B cell (primary cell): ENCODE results near the gene EIF4G1. TPM values are rescaled to one million over a fixed set of nuclear protein-coding genes. Genes with fewer than 3 reads are reported as not detected.

ENCODE experiments used
- ATAC-seq: fragments of 200-7000 bp; cut with Tn5 transposase; one replicate; pipeline ENCODE4 v1.10.0; 2021; ENCODE audit warnings: low read depth, mild to moderate bottlenecking, moderate number of reproducible peaks, moderate library complexity
- CTCF ChIA-PET: fragments of 350-600 bp; sonication (Branson Sonifier 250); formaldehyde crosslinking; loops from one replicate; lab custom pipeline; 2021; ENCODE audit warnings: antibody characterized with exemption, inconsistent platforms; lab: Charles Lee
- POLR2A ChIA-PET: fragments of 350-600 bp; sonication (Branson Sonifier 250); formaldehyde crosslinking; loops from one replicate; lab custom pipeline; 2021; ENCODE audit warnings: antibody characterized with exemption; lab: Charles Lee
- DNase-seq: peaks from one replicate; pipeline ENCODE4 v3.0.0; 2013
- H2AFZ ChIP-seq: 2 replicates; pipeline ENCODE4 v1.6.1; 2012; ENCODE audit warnings: mild to moderate bottlenecking, low read depth, low read length; ENCODE audit not compliant: insufficient read depth, poor library complexity, severe bottlenecking
- H3K27ac ChIP-seq, 2 donors: 1 replicate in 1 of 2; 2 replicates in 1 of 2; pipeline ENCODE4 v1.5.1; 2012 to 2013; ENCODE audit warnings: low read length in 2 of 2, mild to moderate bottlenecking in 2 of 2, moderate library complexity in 1 of 2
- H3K27me3 ChIP-seq, 4 experiments: fragments of 200-600 bp in 1 of 4; sonication (generic) in 1 of 4; replicated peaks in 1 of 4; 1 replicate in 2 of 4; 2 replicates in 2 of 4; pipeline versions ENCODE4 v1.6.1 to v1.7.0; 2013 to 2016; ENCODE audit warnings: low read length in 3 of 4, mild to moderate bottlenecking in 2 of 4, mixed read lengths in 1 of 4, moderate library complexity in 1 of 4; ENCODE audit not compliant: insufficient read depth in 4 of 4, control insufficient read depth in 3 of 4; ENCODE audit errors: control extremely low read depth in 1 of 4
- H3K36me3 ChIP-seq, 2 experiments: replicated peaks in 1 of 2; 1 replicate in 1 of 2; 2 replicates in 1 of 2; pipeline versions ENCODE4 v1.6.1 to v1.7.1; 2013; ENCODE audit warnings: low read length in 1 of 2; ENCODE audit not compliant: insufficient read depth in 2 of 2, control insufficient read depth in 1 of 2; ENCODE audit errors: control extremely low read depth in 1 of 2, extremely low read depth in 1 of 2
- H3K4me1 ChIP-seq, 2 donors: fragments of 200-600 bp in 1 of 2; sonication (generic) in 1 of 2; 1 replicate in 1 of 2; 2 replicates in 1 of 2; pipeline versions ENCODE4 v1.5.1 to v1.6.1; 2013 to 2017; ENCODE audit warnings: low read length in 2 of 2; ENCODE audit not compliant: control insufficient read depth in 2 of 2, insufficient read depth in 2 of 2
- H3K4me2 ChIP-seq: replicated peaks from 2 replicates; pipeline ENCODE3; 2012; ENCODE audit warnings: mild to moderate bottlenecking, low read depth, low read length; ENCODE audit not compliant: poor library complexity, severe bottlenecking
- H3K4me3 ChIP-seq, 5 experiments: fragments of 200-600 bp in 1 of 5; sonication (generic) in 1 of 5; 1 replicate in 3 of 5; 2 replicates in 2 of 5; pipeline versions ENCODE4 v1.5.1 to v1.7.0; 2011 to 2016; ENCODE audit warnings: low read length in 4 of 5, mild to moderate bottlenecking in 4 of 5, low read depth in 2 of 5, control low read depth in 1 of 5, moderate library complexity in 1 of 5; ENCODE audit not compliant: insufficient read depth in 1 of 5; ENCODE audit errors: control extremely low read depth in 1 of 5, extremely low read depth in 1 of 5
- H3K79me2 ChIP-seq: fragments of 200-600 bp; sonication (generic); one replicate; pipeline ENCODE4 v1.6.0; 2016; ENCODE audit warnings: low read length; ENCODE audit not compliant: control insufficient read depth, insufficient read depth
- H3K9ac ChIP-seq: fragments of 200-600 bp; sonication (generic); 2 replicates; pipeline ENCODE4 v1.6.1; 2017; ENCODE audit warnings: mild to moderate bottlenecking, low read length, moderate library complexity
- H3K9me3 ChIP-seq, 3 donors: one replicate each; pipeline versions ENCODE4 v1.6.1 to v1.7.1; 2013; ENCODE audit warnings: low read length in 2 of 3; ENCODE audit not compliant: control insufficient read depth in 2 of 3, insufficient read depth in 1 of 3; ENCODE audit errors: control extremely low read depth in 1 of 3
- H4K20me1 ChIP-seq: 2 replicates; pipeline ENCODE4 v1.6.0; 2012; ENCODE audit warnings: mild to moderate bottlenecking, low read length; ENCODE audit not compliant: insufficient read depth, control insufficient read depth, poor library complexity, severe bottlenecking
- H3K27ac Mint-ChIP-seq: one replicate; pipeline ENCODE4 v1.8.0; 2021; ENCODE audit warnings: mixed read lengths
- H3K27me3 Mint-ChIP-seq: one replicate; pipeline ENCODE4 v1.8.0; 2021; ENCODE audit warnings: mixed read lengths
- H3K4me1 Mint-ChIP-seq: one replicate; pipeline ENCODE4 v1.8.0; 2021; ENCODE audit warnings: mixed read lengths
- H3K4me3 Mint-ChIP-seq: one replicate; pipeline ENCODE4 v1.8.0; 2021; ENCODE audit warnings: mixed read lengths
- H3K9me3 Mint-ChIP-seq: one replicate; pipeline ENCODE4 v1.8.0; 2022; ENCODE audit warnings: mixed read lengths; ENCODE audit not compliant: insufficient read depth
- EZH2 ChIP-seq: IDR thresholded peaks from 2 replicates; pipeline ENCODE4 v1.6.1; 2012; ENCODE audit warnings: borderline replicate concordance, low read depth, mild to moderate bottlenecking, moderate library complexity, low read length; ENCODE audit not compliant: insufficient read depth, poor library complexity, severe bottlenecking
- WGBS: methylation state at CpG from one replicate; pipeline ENCODE4 v1.1.5; 2013; ENCODE audit warnings: missing lambda C conversion rate; ENCODE audit not compliant: insufficient coverage; 5-methylcytosine and 5-hydroxymethylcytosine counted together
- intact Hi-C: fragments of 100-400 bp; cut with micrococcal nuclease; formaldehyde crosslinking; loops from one replicate; pipeline ENCODE4 v1.10.0; 2022
- polyA plus RNA-seq: library from polyadenylated mRNA; depleted of rRNA; stranded (reverse); fragments of >200 nt; gene quantifications from 2 replicates; pipeline ENCODE4 v1.2.3, GENCODE V29; 2012
- total RNA-seq, 2 donors: library from RNA; stranded (reverse); fragments of 120-200 nt in 1 of 2; gene quantifications; 1 replicate in 1 of 2; 2 replicates in 1 of 2; pipeline versions ENCODE4 v1.2.3 to v1.2.4, GENCODE V29; 2013 to 2022
- TF ChIP-seq, protein P1 (sequence below): fragments of 200-600 bp; IDR thresholded peaks from one replicate; pipeline ENCODE4 v1.8.0; 2022; ENCODE audit warnings: antibody characterized with exemption, mild to moderate bottlenecking

EIF4G1 gene
- total and polyA plus RNA-seq, 2 donors (not counting 1 experiment from before 2014, with no cell fraction given), result 65.8 to 160 TPM

DNA sequence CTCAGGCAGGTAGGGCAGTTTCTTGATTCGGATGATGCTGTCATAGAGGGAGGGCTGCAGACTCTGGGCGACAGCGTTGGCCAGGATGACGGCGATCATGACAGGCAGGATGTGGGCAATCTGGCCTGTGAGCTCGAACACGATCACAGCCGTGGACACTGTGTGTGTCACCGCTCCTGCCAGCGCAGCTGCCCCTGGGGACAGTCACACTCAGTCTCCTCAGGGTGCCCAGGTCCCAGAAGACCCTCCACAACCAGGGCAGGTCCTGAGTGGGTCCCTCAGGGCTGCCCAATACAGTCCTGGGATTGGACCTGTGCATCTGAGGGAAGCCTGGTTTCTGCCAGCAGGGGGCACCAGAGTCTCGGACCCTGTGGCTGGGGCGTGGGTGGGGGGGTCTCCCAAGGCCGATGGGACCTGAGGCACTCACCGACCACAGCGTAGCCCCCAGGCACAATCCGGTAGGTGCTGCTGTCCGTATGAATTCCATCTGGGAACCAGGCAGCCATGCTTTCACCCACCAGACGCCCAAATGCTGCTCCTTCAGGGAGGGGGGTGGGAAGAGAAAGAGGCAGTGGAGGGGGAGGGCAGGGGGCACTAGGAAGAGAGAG lies 39.8 kb downstream of the EIF4G1 start:
- TF ChIP-seq, protein P1, sequence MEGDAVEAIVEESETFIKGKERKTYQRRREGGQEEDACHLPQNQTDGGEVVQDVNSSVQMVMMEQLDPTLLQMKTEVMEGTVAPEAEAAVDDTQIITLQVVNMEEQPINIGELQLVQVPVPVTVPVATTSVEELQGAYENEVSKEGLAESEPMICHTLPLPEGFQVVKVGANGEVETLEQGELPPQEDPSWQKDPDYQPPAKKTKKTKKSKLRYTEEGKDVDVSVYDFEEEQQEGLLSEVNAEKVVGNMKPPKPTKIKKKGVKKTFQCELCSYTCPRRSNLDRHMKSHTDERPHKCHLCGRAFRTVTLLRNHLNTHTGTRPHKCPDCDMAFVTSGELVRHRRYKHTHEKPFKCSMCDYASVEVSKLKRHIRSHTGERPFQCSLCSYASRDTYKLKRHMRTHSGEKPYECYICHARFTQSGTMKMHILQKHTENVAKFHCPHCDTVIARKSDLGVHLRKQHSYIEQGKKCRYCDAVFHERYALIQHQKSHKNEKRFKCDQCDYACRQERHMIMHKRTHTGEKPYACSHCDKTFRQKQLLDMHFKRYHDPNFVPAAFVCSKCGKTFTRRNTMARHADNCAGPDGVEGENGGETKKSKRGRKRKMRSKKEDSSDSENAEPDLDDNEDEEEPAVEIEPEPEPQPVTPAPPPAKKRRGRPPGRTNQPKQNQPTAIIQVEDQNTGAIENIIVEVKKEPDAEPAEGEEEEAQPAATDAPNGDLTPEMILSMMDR, result peak; percentile 73
- TF ChIP-seq EZH2, result no peak
- Histone ChIP-seq H3K9me3 (no peaks in the 10 kb centered on the region), H3K27ac (no peak overlapping the region), H3K4me3 (no peak overlapping the region), H3K4me2 (peak overlapping the region; percentile 44), H3K36me3 (no peaks in the 10 kb centered on the region), H3K4me1 (peaks cover 0 to 8% of the 10 kb centered on the region in 2 donors), H3K27me3 (no peaks in the 10 kb centered on the region), H2AFZ (no peak overlapping the region), H3K79me2 (no peaks in the 10 kb centered on the region), H3K9ac (no peak overlapping the region), H4K20me1 (no peaks in the 10 kb centered on the region)
- Mint-ChIP-seq H3K27ac (no peak overlapping the region), H3K4me3 (no peak overlapping the region), H3K27me3 (no peaks in the 10 kb centered on the region), H3K4me1 (no peaks in the 10 kb centered on the region), H3K9me3 (no peaks in the 10 kb centered on the region)
- ATAC-seq (peak; percentile 79), DNase-seq (peak; percentile 74)
- WGBS, result 54% methylated on average over 16 of the region's 18 CpGs
- ChIA-PET POLR2A (interaction anchor here (0.6 kb wide), 1 partner anchor 8 kb away, joined by 11 read pairs; no protein-coding TSS in a partner anchor), CTCF (interaction anchor here (0.8 to 5.2 kb wide), 12 partner anchors 8 to 190 kb away, joined by 3 to 76 read pairs (median 3); partner anchors contain the start of gene FAM131A)
- intact Hi-C loops, result loop anchor here (1.0 kb wide), 1 partner anchor 159 kb away; no protein-coding TSS in a partner anchor

DNA sequence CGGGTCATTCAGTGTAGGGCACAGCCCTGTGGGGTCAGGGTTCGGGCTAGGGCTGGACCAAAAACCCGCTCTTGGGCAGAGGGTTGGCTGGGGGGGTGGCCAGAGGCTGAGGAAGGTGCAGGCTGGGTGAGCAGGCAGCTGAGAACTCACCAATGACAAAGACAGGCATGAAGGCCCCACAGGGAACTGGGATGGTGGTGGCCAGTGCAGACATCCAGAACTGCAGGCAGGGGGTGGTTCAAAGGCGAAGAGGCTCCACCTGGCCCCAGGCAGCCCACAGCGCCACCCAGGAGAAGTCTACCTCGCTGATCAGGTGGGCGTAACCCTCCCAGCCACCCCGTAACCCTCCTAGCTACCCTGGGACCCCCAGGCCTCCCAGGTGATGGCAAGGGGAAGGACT lies 40.3 kb downstream of the EIF4G1 start:
- no peaks in the 10 kb centered on the region for H3K79me2 ChIP-seq
- Mint-ChIP-seq H3K4me3 (no peak overlapping the region), H3K9me3 (no peaks in the 10 kb centered on the region), H3K27ac (no peak overlapping the region), H3K27me3 (no peaks in the 10 kb centered on the region), H3K4me1 (no peaks in the 10 kb centered on the region)
- ChIA-PET POLR2A (no interaction called here), CTCF (interaction anchor here (2.0 to 5.2 kb wide), 3 partner anchors 17 to 186 kb away, joined by 10 to 76 read pairs (median 20); no protein-coding TSS in a partner anchor)
- no peak overlapping the region for H3K4me3 ChIP-seq
- no peak overlapping the region for H3K9ac ChIP-seq
- H3K9me3 ChIP-seq, result no peaks in the 10 kb centered on the region
- H3K27me3 ChIP-seq, result no peaks in the 10 kb centered on the region
- WGBS, result 83% methylated on average over 6 of the region's 8 CpGs
- intact Hi-C loops, result loop anchor here (1.0 kb wide), 1 partner anchor 159 kb away; no protein-coding TSS in a partner anchor
- peaks cover 0 to 8% of the 10 kb centered on the region in 2 donors for H3K4me1 ChIP-seq
- TF ChIP-seq, protein P1, result no peak
- TF ChIP-seq EZH2, result no peak
- ATAC-seq (no peak), DNase-seq (no peak)
- H3K4me2 ChIP-seq, result peak overlapping the region; percentile 44
- no peak overlapping the region for H3K27ac ChIP-seq
- no peaks in the 10 kb centered on the region for H3K36me3 ChIP-seq
- H2AFZ ChIP-seq, result no peak overlapping the region
- no peaks in the 10 kb centered on the region for H4K20me1 ChIP-seq
